H1 (cell line): Measurements from ENCODE around the gene RPP30. TPM values are rescaled to one million over a fixed set of nuclear protein-coding genes. Genes with fewer than 3 reads are reported as not detected.

ENCODE experiments used
- CTCF ChIA-PET: fragments of 300-600 bp; sonication (Branson Sonifier 250); formaldehyde crosslinking; loops from one replicate; lab custom pipeline; 2021; ENCODE audit not compliant: partially characterized antibody; lab: Charles Lee
- POLR2A ChIA-PET: fragments of 300-600 bp; sonication (Branson Sonifier 250); formaldehyde crosslinking; loops from one replicate; lab custom pipeline; 2021; ENCODE audit warnings: inconsistent platforms; ENCODE audit not compliant: partially characterized antibody; lab: Charles Lee
- DNase-seq, 2 experiments: peaks; one replicate each; pipeline versions ENCODE4 v3.0.0 to v3.0.0-alpha.2; 2010 to 2022; ENCODE audit warnings: low spot score in 2 of 2, low read depth in 1 of 2, mixed read lengths in 1 of 2
- FAIRE-seq: peaks from 2 replicates; lab custom pipeline; 2011; peaks lifted over from hg19 to GRCh38; lab: Jason Lieb, UNC
- H2AFZ ChIP-seq: 2 replicates; pipeline ENCODE4 v1.8.1; 2012; ENCODE audit warnings: low read length, inconsistent platforms
- H2AK5ac ChIP-seq: 2 replicates; pipeline ENCODE4 v1.6.1; 2013; ENCODE audit warnings: low read depth, low read length
- H2BK120ac ChIP-seq: replicated peaks from 2 replicates; pipeline ENCODE3; 2013; ENCODE audit warnings: low read depth, low read length, inconsistent platforms
- H2BK12ac ChIP-seq: 2 replicates; pipeline ENCODE4 v1.6.1; 2013; ENCODE audit warnings: low read depth, low read length
- H2BK15ac ChIP-seq: 2 replicates; pipeline ENCODE4 v1.6.1; 2013; ENCODE audit warnings: low read length
- H2BK20ac ChIP-seq: 2 replicates; pipeline ENCODE4 v1.6.1; 2013; ENCODE audit warnings: low read length
- H2BK5ac ChIP-seq: 2 replicates; pipeline ENCODE4 v1.6.1; 2013; ENCODE audit warnings: low read depth, low read length
- H3K14ac ChIP-seq: 2 replicates; pipeline ENCODE4 v1.6.1; 2013; ENCODE audit warnings: inconsistent platforms; ENCODE audit not compliant: insufficient read length
- H3K18ac ChIP-seq: 2 replicates; pipeline ENCODE4 v1.6.1; 2013; ENCODE audit warnings: low read length; ENCODE audit errors: extremely low read depth
- H3K23ac ChIP-seq: 2 replicates; pipeline ENCODE4 v1.6.1; 2013; ENCODE audit warnings: inconsistent platforms; ENCODE audit not compliant: insufficient read length
- H3K23me2 ChIP-seq: 2 replicates; pipeline ENCODE4 v1.6.1; 2013; ENCODE audit warnings: low read depth, low read length
- H3K27ac ChIP-seq: 2 replicates; pipeline ENCODE4 v1.6.1; 2011; ENCODE audit warnings: low read depth, low read length, inconsistent platforms
- H3K27me3 ChIP-seq, 4 experiments: replicated peaks in 1 of 4; 1 replicate in 1 of 4; 2 replicates in 3 of 4; pipeline versions ENCODE4 v1.6.1 to v1.8.1; 2011 to 2013; ENCODE audit warnings: low read length in 3 of 4, mild to moderate bottlenecking in 3 of 4, inconsistent platforms in 2 of 4, mixed read lengths in 2 of 4, moderate library complexity in 1 of 4; ENCODE audit not compliant: control insufficient read depth in 3 of 4, insufficient read depth in 3 of 4; ENCODE audit errors: extremely low read depth in 1 of 4
- H3K36me3 ChIP-seq, 4 experiments: 2 replicates each; pipeline versions ENCODE4 v1.6.1 to v1.8.1; 2011 to 2013; ENCODE audit warnings: mild to moderate bottlenecking in 4 of 4, low read length in 3 of 4, moderate library complexity in 2 of 4, control low read depth in 1 of 4, inconsistent platforms in 1 of 4; ENCODE audit not compliant: insufficient read depth in 4 of 4, control insufficient read depth in 2 of 4
- H3K4ac ChIP-seq: replicated peaks from 2 replicates; pipeline ENCODE3; 2013; ENCODE audit warnings: low read length, low read depth, mixed read lengths, inconsistent platforms; ENCODE audit not compliant: insufficient read length
- H3K4me1 ChIP-seq, 4 experiments: replicated peaks in 1 of 4; 1 replicate in 1 of 4; 2 replicates in 3 of 4; pipeline versions ENCODE4 v1.6.1 to v1.8.1; 2011 to 2013; ENCODE audit warnings: low read length in 3 of 4, inconsistent platforms in 2 of 4, mixed read lengths in 1 of 4; ENCODE audit not compliant: insufficient read depth in 4 of 4, control insufficient read depth in 3 of 4
- H3K4me2 ChIP-seq, 2 experiments: 2 replicates each; pipeline versions ENCODE4 v1.6.1 to v1.8.1; 2011 to 2013; ENCODE audit warnings: low read depth in 2 of 2, low read length in 2 of 2, control low read depth in 1 of 2, inconsistent platforms in 1 of 2, mild to moderate bottlenecking in 1 of 2; ENCODE audit not compliant: insufficient read depth in 1 of 2
- H3K4me3 ChIP-seq, 4 experiments: fragments of 200-600, 300-600 bp in 1 of 4; sonication (generic), shearing (Covaris generic), sonication (Bioruptor Twin) in 1 of 4; 2 replicates each; pipeline versions ENCODE4 v1.5.1 to v1.8.1; 2011 to 2016; ENCODE audit warnings: low read length in 4 of 4, low read depth in 3 of 4, control low read depth in 2 of 4, inconsistent platforms in 2 of 4, mild to moderate bottlenecking in 2 of 4, mixed read lengths in 1 of 4, moderate library complexity in 1 of 4; ENCODE audit not compliant: insufficient read depth in 2 of 4; ENCODE audit errors: extremely low read depth in 1 of 4
- H3K56ac ChIP-seq: replicated peaks from 2 replicates; pipeline ENCODE3; 2013; ENCODE audit warnings: low read depth, mild to moderate bottlenecking, mixed read lengths, low read length, inconsistent platforms; ENCODE audit not compliant: insufficient read length
- H3K79me1 ChIP-seq: 2 replicates; pipeline ENCODE4 v1.6.1; 2013; ENCODE audit warnings: low read depth, low read length, control low read depth
- H3K79me2 ChIP-seq, 2 experiments: 2 replicates each; pipeline versions ENCODE4 v1.6.1 to v1.8.1; 2012 to 2013; ENCODE audit warnings: low read length in 2 of 2, mild to moderate bottlenecking in 2 of 2, inconsistent platforms in 1 of 2; ENCODE audit not compliant: insufficient read depth in 2 of 2, control insufficient read depth in 1 of 2
- H3K9ac ChIP-seq, 4 experiments: replicated peaks in 1 of 4; 1 replicate in 1 of 4; 2 replicates in 3 of 4; pipeline versions ENCODE4 v1.6.1 to v1.8.1; 2011 to 2013; ENCODE audit warnings: low read depth in 3 of 4, low read length in 3 of 4, control low read depth in 2 of 4, mild to moderate bottlenecking in 2 of 4, moderate library complexity in 2 of 4, inconsistent platforms in 1 of 4; ENCODE audit errors: extremely low read depth in 1 of 4
- H3K9me3 ChIP-seq, 2 experiments: 2 replicates each; pipeline versions ENCODE4 v1.6.1 to v1.8.1; 2012 to 2013; ENCODE audit warnings: mild to moderate bottlenecking in 2 of 2, moderate library complexity in 2 of 2, control low read depth in 1 of 2, inconsistent platforms in 1 of 2, low read depth in 1 of 2, low read length in 1 of 2, mixed read lengths in 1 of 2; ENCODE audit not compliant: insufficient read depth in 2 of 2
- H4K20me1 ChIP-seq, 2 experiments: replicated peaks in 1 of 2; 2 replicates each; pipeline versions ENCODE3 to v1.8.1; 2011 to 2013; ENCODE audit warnings: inconsistent platforms in 2 of 2, low read length in 2 of 2, mild to moderate bottlenecking in 1 of 2; ENCODE audit not compliant: insufficient read depth in 2 of 2, control insufficient read depth in 1 of 2
- H4K5ac ChIP-seq: 2 replicates; pipeline ENCODE4 v1.6.1; 2013; ENCODE audit warnings: low read length, low read depth, mixed read lengths, inconsistent platforms; ENCODE audit not compliant: insufficient read length
- H4K8ac ChIP-seq: 2 replicates; pipeline ENCODE4 v1.8.0; 2013; ENCODE audit warnings: mild to moderate bottlenecking, moderate library complexity, low read length, inconsistent platforms; ENCODE audit not compliant: insufficient read depth; ENCODE audit errors: extremely low read depth
- H4K91ac ChIP-seq: replicated peaks from 2 replicates; pipeline ENCODE3; 2013; ENCODE audit warnings: low read length, mixed read lengths, inconsistent platforms; ENCODE audit not compliant: insufficient read length
- ATF2 ChIP-seq: IDR thresholded peaks from 2 replicates; pipeline ENCODE4 v1.6.1; 2012; ENCODE audit warnings: low read length, inconsistent platforms
- CTCF ChIP-seq, 3 experiments: IDR thresholded peaks; 1 replicate in 2 of 3; 2 replicates in 1 of 3; pipeline versions ENCODE4 v1.5.1 to v1.6.1; 2011; ENCODE audit warnings: low read length in 3 of 3, mild to moderate bottlenecking in 3 of 3, inconsistent platforms in 2 of 3, low read depth in 1 of 3, moderate library complexity in 1 of 3; ENCODE audit not compliant: insufficient read depth in 1 of 3; ENCODE audit errors: control extremely low read depth in 1 of 3
- TBP ChIP-seq: IDR thresholded peaks from 2 replicates; pipeline ENCODE4 v1.6.1; 2011; ENCODE audit warnings: low read depth, low read length, improper control_type of control experiment
- TEAD4 ChIP-seq: IDR thresholded peaks from 2 replicates; pipeline ENCODE4 v1.6.1; 2012; ENCODE audit warnings: low read depth, low read length, inconsistent platforms, mixed read lengths
- WGBS, 2 experiments: shearing (Covaris generic) in 1 of 2; methylation state at CpG; one replicate each; pipeline versions ENCODE4 v1.1.6 to v1.1.7; 2013 to 2015; ENCODE audit warnings: low lambda C conversion rate in 2 of 2, mixed read lengths in 2 of 2, inconsistent platforms in 1 of 2, low coverage in 1 of 2, missing lambda C conversion rate in 1 of 2; ENCODE audit not compliant: insufficient replicate concordance in 2 of 2, insufficient coverage in 1 of 2, insufficient read length in 1 of 2; ENCODE audit errors: extremely low coverage in 1 of 2, missing lambda C conversion rate in 1 of 2; 5-methylcytosine and 5-hydroxymethylcytosine counted together
- polyA plus RNA-seq, 7 experiments: library from polyadenylated mRNA; depleted of rRNA in 3 of 7; stranded (reverse) in 5 of 7; unstranded in 2 of 7; fragments of >200 nt in 5 of 7; fragments of 200-250 nt in 2 of 7; gene quantifications; 1 replicate in 5 of 7; 2 replicates in 1 of 7; 4 replicates in 1 of 7; pipeline versions ENCODE4 v1.2.1 to v1.2.3, GENCODE V29; 2011 to 2013; ENCODE audit warnings: missing spikeins in 2 of 7, mixed read lengths in 2 of 7
- total RNA-seq: library from RNA; stranded (reverse); fragmentation: NEBNext Ultra II Directional; extraction: Animal tissue kit (Norgen Biotek cat#: 25700); gene quantifications from 2 replicates; pipeline ENCODE4 v1.2.1, GENCODE V29; 2021

Gene RPP30
- total and polyA plus RNA-seq, 2 of the 8 experiments (the other 6 are each of a cell fraction or from before 2014, with no cell fraction given): 38.9 to 79.7 TPM

GRCh38 chr10:90939648-90940047, 67.9 kb downstream of the RPP30 start:
- Histone ChIP-seq H2AK5ac (no peak overlapping the region), H2BK12ac (no peak overlapping the region), H3K4me3 (no peak overlapping the region), H3K4me2 (no peak overlapping the region), H3K4ac (no peak overlapping the region), H3K23me2 (no peaks in the 10 kb centered on the region), H3K9ac (no peak overlapping the region), H2BK15ac (no peak overlapping the region), H4K8ac (no peak overlapping the region), H3K79me1 (no peaks in the 10 kb centered on the region), H3K27me3 (peaks cover 10 to 49% (median 34%) of the 10 kb centered on the region in 4 experiments), H3K23ac (no peak overlapping the region), H3K18ac (no peak overlapping the region), H2BK120ac (no peak overlapping the region), H4K20me1 (no peaks in the 10 kb centered on the region), H3K36me3 (no peaks in the 10 kb centered on the region), H3K56ac (no peak overlapping the region), H2BK5ac (no peak overlapping the region), H4K5ac (no peak overlapping the region), H3K79me2 (no peaks in the 10 kb centered on the region), H3K4me1 (no peaks in the 10 kb centered on the region), H4K91ac (no peak overlapping the region), H3K27ac (no peak overlapping the region), H3K14ac (no peak overlapping the region), H2BK20ac (no peak overlapping the region), H3K9me3 (no peaks in the 10 kb centered on the region), H2AFZ (no peak overlapping the region)
- WGBS, 2 experiments: 85% methylated on average over 6 of the region's 6 CpGs; no CpG with 5 or more reads in 1 of the 2 experiments
- DNase-seq: no peak
- ChIA-PET CTCF (interaction anchor here (1.3 kb wide), 1 partner anchor 28 kb away, joined by 3 read pairs; no protein-coding TSS in a partner anchor), POLR2A (no interaction called here)
- no peak for FAIRE-seq
- TF ChIP-seq TEAD4 (peak; percentile 66), ATF2 (no peak), CTCF (IDR thresholded peaks at IDR 0.05; ENCODE audit: control extremely low read depth in 1 of 3, insufficient read depth in 1 of 3, low read depth in 1 of 3, low read length in 3 of 3) (peak in 1 of 3 experiments; percentile 1; a peak in 1 of 4 replicates), TBP (no peak)
